HG03066 (cell line): Measurements from ENCODE around the gene HSH2D.
A peak's percentile ranks its signal among the peaks of the same experiment; 100 is the strongest.
"Not testable (repeated sequence)": the region's sequence is repeated elsewhere in the genome, so short reads cannot be mapped to it uniquely, and the experiment has no call there.

Experiments used
- ATAC-seq: cut with Tn5 transposase; IDR thresholded peaks from one replicate; pipeline ENCODE4 v1.9.1; 2021; ENCODE audit warnings: low read depth; ENCODE audit not compliant: unreplicated experiment

HSH2D gene

GRCh38 chr19:16119075-16119857 is 24.2 kb upstream of the HSH2D start:
- not testable (repeated sequence) for ATAC-seq

GRCh38 chr19:16121141-16121540 is 22.3 kb upstream of the HSH2D start:
- ATAC-seq, result no peak

GRCh38 chr19:16121967-16122366 is 21.5 kb upstream of the HSH2D start:
- no peak for ATAC-seq

GRCh38 chr19:16124953-16125352 is 18.5 kb upstream of the HSH2D start:
- ATAC-seq, result no peak

GRCh38 chr19:16125737-16126495 is 17.6 kb upstream of the HSH2D start:
- no peak for ATAC-seq

- no peak for ATAC-seq
These were observed 16.4 kb upstream of the HSH2D start for GRCh38 chr19:16127080-16127479.

- ATAC-seq, result no peak
These were observed 15.6 kb upstream of the HSH2D start for GRCh38 chr19:16127776-16128371.

GRCh38 chr19:16131648-16132047 is 11.8 kb upstream of the HSH2D start:
- no peak for ATAC-seq

GRCh38 chr19:16133818-16134217 is 9.7 kb upstream of the HSH2D start:
- ATAC-seq, result no peak

GRCh38 chr19:16134510-16134909 is 9.0 kb upstream of the HSH2D start:
- ATAC-seq, result peak; percentile 60

GRCh38 chr19:16135430-16136127 is 7.9 kb upstream of the HSH2D start:
- no peak for ATAC-seq

- ATAC-seq, result no peak
These were observed 7.1 kb upstream of the HSH2D start for GRCh38 chr19:16136185-16136999.

- no peak for ATAC-seq
These were observed 3.7 kb upstream of the HSH2D start for GRCh38 chr19:16139752-16140151.

GRCh38 chr19:16141043-16141442 is 2.4 kb upstream of the HSH2D start:
- ATAC-seq, result no peak

GRCh38 chr19:16142032-16142580 is 1.4 kb upstream of the HSH2D start:
- no peak for ATAC-seq

- no peak for ATAC-seq
These were observed 714 bp downstream of the HSH2D start for GRCh38 chr19:16144216-16144581.

GRCh38 chr19:16146112-16146511 is 2.6 kb downstream of the HSH2D start:
- no peak for ATAC-seq

- ATAC-seq, result no peak
These were observed 5.2 kb downstream of the HSH2D start for GRCh38 chr19:16148443-16149229.
